NCI-H1092 (cell line): ENCODE results near the gene OR1K1.
"Not testable (repeated sequence)": the region's sequence is repeated elsewhere in the genome, so short reads cannot be mapped to it uniquely, and the experiment has no call there.

Experiments used
- DNase-seq: peaks from one replicate; lab custom pipeline; 2025; lab: John Stamatoyannopoulos, UW

The OR1K1 gene

GRCh38 chr9:122812736-122813135 lies 12.8 kb downstream of the OR1K1 start:
- DNase-seq = no peak

DNA sequence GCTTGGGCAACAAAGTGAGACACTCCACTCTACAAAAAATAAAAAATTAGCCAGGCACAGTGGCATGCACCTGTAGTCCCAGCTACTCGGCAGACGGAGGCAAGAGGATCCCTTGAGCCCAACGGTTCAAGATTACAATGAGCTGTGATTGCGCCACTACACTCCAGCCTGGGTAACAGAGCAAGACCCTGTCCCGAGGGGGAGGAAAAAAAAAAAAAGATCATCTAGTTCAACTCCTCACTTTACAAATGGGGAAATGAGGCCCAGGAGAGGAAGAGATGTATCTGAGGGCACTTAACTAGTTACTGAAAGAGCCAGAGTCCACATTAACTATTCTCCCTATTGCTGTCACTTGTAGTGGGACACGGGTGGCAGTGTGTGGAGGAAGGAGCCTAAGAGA lies 14.6 kb downstream of the OR1K1 start:
- no peak for DNase-seq

- no peak for DNase-seq
Observed at GRCh38 chr9:122815544-122815943, 15.6 kb downstream of the OR1K1 start.

GRCh38 chr9:122816163-122816867 lies 16.4 kb downstream of the OR1K1 start:
- no peak for DNase-seq

DNA sequence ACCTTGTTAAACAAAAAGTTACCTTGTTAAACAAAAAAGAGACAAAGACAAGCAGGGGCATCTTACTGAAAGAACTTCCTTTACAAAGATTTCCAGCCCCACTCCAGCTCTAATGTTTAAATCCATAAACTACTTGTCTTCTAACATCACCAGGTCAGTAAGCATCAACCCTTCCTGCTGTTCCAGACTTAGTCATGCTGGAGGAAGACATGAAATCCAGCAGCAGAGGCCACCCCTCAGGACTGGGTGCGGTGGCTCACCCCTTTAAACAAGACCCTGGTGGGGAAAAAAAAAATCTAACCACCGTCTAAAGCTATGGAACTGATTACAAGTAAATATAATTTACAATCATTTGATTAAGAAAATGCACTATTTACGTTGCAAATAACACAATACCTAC lies 19.4 kb downstream of the OR1K1 start:
- no peak for DNase-seq

- no peak for DNase-seq
Observed at GRCh38 chr9:122819791-122820489, 20.0 kb downstream of the OR1K1 start.

GRCh38 chr9:122820490-122820845 lies 20.5 kb downstream of the OR1K1 start:
- no peak for DNase-seq

DNA sequence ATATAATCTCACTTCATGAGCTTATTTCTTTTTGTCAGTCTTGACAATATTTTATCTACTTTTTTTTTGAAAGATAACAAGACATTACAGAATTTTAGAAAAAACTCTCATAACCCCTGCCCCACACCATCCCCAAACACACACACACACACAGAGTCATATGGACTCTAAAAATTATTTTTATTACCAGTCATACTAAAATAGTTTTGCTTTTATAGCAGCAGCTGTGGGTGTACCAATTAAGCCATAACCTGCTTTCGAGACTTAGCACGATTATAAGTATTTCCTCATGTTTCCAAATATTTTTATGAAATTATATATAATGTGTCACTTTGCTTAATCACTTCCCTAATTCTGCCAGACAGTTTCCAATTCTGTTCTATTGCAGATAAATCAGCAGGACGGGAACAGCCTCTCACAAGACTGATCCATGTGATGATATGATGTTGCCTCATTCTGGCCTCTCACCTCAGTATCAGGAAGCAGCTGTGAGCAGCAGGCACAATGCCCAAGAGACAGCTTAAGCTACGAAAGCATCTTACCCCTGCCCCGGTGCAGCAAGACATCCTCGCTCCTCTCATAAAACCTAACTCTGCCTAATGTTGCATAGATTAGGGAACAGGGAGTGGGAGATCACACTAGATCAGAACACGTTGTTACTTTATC lies 21.5 kb downstream of the OR1K1 start:
- DNase-seq = no peak

DNA sequence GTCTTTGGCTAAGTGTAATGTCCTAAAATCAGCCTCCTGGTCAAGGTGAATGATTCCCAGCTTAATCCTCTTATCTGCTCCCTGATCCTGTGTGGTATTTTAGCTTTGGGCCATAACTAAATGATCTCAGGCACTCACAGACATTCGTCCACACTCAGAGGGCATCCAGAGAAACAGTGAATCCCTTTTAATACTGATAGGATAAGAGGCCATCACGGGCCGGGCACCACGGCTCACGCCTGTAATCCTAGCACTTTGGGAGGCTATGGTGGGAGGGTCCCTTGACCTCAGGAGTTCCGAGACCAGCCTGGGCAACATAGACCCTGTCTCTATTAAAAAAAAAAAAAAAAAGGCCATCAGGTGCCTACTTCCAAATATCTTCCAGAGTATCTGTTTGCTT lies 22.1 kb downstream of the OR1K1 start:
- no peak for DNase-seq

- DNase-seq = no peak
Observed at GRCh38 chr9:122822938-122823337, 23.0 kb downstream of the OR1K1 start.

DNA sequence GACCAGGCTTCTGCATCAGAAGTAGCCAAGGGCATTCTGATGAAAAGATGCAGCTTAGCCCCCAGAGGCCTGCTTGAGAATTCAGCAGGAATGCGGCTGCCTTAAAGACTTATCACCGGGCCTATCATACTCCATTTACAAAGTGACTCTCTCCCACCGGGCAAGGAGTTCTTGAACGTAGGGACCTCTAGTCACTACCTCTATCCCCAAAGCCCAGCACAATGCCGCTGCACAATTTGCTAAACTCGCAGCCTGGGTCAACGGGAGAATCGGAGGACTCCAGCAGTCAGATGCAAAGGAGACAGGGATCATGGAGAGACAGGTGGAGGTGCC lies 27.8 kb downstream of the OR1K1 start:
- DNase-seq = no peak

GRCh38 chr9:122828965-122829284 lies 29.0 kb downstream of the OR1K1 start:
- DNase-seq = not testable (repeated sequence)

- DNase-seq = no peak
Observed at GRCh38 chr9:122832194-122832593, 32.3 kb downstream of the OR1K1 start.

- DNase-seq = no peak
Observed at GRCh38 chr9:122835313-122835731, 35.4 kb downstream of the OR1K1 start.

- DNase-seq = no peak
Observed at GRCh38 chr9:122837266-122837850, 37.4 kb downstream of the OR1K1 start.

DNA sequence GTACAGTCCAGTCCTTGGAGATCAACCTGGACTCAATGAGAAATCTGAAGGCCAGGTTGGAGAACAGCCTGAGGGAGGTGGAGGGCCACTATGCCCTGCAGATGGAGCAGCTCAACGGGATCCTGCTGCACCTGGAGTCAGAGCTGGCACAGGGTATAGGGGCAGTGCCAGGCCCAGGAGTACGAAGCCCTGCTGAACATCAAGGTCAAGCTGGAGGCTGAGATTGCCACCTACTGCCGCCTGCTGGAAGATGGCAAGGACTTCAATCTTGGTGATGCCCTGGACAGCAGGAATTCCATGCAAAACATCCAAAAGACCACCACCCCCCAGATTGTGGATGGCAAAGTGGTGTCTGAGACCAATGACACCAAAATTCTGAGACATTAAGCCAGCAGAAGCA lies 38.5 kb downstream of the OR1K1 start:
- not testable (repeated sequence) for DNase-seq

- DNase-seq = no peak
Observed at GRCh38 chr9:122841501-122841900, 41.6 kb downstream of the OR1K1 start.

GRCh38 chr9:122844137-122844536 lies 44.2 kb downstream of the OR1K1 start:
- DNase-seq = no peak

DNA sequence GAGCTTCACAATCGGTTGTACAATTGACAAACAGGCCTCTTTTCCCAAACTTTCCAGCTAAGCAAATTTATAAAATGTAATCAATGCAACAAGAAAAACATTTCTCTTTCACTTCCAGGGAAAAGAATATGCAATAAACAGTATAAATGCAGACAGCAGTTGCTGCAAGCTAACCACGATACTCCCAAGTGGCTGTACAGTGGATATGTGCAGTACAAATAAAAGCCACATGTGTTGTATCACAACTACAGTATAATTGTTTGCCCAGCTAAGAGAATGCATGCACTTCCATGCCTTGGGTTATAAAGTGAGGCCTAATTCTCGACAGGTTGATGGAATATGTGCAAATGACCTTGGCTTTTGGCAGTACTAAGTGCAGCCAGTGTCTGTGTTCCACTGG lies 45.2 kb downstream of the OR1K1 start:
- no peak for DNase-seq

GRCh38 chr9:122846371-122846940 lies 46.5 kb downstream of the OR1K1 start:
- DNase-seq = no peak

DNA sequence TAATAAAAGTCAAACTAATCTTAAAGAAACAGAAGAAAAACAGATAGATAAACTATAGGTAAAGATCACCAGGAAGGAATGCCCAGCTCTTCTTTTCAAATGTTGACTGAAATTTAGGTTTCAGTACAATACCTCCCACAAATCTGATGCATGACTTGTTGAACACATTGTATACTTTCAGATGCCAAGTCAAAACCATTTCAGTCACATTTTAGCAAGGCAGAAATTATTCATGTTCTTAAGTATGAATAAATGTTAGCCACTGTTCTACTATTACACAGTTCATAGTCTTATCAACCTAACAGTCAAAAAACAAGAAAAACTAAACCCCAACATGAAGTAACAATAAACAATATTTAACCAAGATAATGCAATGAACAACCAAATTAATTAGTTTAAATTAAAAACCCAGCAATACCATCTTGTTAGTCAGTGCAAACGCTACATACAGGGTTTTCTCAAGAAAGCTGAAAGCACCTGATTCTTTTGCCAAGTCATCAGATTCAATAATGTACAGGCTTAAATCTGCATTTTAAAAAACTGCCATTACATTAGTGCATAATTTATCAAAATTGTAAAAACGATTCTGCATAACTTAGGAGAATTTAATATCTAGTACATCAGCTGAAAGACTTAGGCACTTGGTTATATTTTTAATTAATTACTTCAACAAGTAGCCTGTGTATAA lies 48.5 kb downstream of the OR1K1 start:
- DNase-seq = no peak
